Fibroblast of pulmonary artery (primary cell): ENCODE measurements around the gene SPSB4.

Experiments used
- DNase-seq: peaks from one replicate; pipeline ENCODE4 v3.0.0-alpha.2; 2010; ENCODE audit warnings: low read depth
- H3K4me3 ChIP-seq: replicated peaks from 2 replicates; pipeline ENCODE4 v1.5.1; 2011; ENCODE audit warnings: low read depth, mild to moderate bottlenecking, control low read depth, low read length, moderate library complexity
- CTCF ChIP-seq: IDR thresholded peaks from 2 replicates; pipeline ENCODE4 v1.5.1; 2011; ENCODE audit warnings: mild to moderate bottlenecking, control low read depth, low read length, inconsistent platforms; ENCODE audit errors: missing control alignments

The SPSB4 gene

GRCh38 chr3:141055136-141055535 is 4.0 kb downstream of the SPSB4 start:
- no peak for TF ChIP-seq CTCF
- no peak overlapping the region for H3K4me3 ChIP-seq
- no peak for DNase-seq

- no peak for DNase-seq
- no peak overlapping the region for H3K4me3 ChIP-seq
- no peak for TF ChIP-seq CTCF
Observed at GRCh38 chr3:141055536-141056445, 4.6 kb downstream of the SPSB4 start.

DNA sequence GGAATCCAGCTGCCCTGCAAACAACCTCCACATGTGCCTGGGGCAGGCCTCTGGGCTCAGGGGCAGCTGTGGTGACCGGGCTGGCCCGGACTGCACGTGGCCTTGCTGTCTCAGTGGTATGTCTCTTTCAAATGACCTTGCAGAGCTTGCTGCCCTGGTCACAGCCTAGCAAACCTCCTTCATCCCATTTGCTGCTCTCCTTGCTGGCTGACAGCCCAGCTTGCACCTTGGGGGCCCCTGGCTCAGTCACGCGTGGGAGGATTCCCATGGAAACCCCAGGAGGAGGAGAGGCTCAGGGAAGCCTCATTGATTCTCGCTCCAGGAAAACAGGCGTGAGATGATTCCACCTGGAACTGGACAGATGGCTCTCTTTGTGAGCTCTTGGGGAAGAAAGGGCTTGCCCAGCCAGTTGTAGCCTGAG is 5.6 kb downstream of the SPSB4 start:
- no peak overlapping the region for H3K4me3 ChIP-seq
- DNase-seq = no peak
- TF ChIP-seq CTCF = no peak

DNA sequence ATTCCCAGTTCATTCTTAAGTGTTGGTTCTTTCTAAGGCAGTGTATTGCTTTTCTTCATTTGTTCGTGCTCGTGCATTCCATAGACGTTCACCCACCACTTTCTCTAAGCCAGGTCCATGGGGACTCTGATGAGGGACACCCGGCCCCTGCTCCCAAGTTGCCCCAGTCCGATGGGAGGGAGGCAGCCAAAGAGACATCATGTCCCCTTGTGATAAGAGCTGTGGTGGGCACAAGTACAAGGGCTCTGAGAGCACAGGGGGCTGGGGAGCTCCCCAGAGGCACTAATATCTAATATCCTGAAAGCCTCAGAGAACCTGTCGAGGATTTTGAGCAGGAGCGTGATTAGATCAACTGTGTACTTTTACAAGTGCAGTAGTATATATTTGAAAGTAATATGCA is 6.3 kb downstream of the SPSB4 start:
- no peak overlapping the region for H3K4me3 ChIP-seq
- TF ChIP-seq CTCF = no peak
- no peak for DNase-seq

DNA sequence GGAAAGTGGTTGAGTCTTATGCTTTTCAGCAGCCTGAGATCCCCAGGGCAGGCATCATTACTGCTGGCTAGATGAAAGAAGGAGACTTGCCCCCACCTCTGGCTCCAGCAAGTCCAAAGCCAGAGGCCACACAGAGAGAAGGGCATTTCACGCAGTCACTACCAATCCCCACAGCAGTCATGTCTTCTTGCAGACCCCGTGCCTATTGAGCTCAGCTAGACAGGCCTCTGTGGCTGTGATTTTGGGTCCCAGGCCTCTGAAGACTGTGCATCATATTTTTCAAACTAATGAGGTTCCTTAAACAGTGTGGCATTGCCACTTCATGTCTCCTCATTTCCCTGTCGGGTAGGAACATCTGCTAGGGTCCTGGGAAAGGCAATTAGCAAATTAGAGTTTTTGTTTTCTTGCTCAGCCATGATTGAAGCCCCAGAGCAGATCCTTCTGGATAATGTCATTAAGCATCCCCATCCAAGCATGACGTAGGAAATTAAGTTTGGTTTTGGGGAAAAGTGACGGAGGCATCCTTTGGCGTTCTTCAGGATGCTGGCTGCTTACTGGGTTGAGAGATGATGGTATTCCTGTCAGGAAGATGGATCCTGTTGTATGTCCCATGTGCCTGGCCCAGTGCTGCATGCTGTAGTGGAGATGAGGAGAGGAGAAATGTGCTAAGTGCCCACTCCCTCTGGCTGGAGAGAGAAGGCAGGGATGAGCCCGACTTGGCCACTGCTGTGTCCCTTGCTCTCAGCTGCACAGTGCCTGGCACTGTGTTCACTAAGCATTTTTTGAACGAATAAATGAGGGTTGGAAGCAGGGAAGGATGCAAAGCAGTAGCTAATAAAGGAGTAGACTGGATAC is 7.0 kb downstream of the SPSB4 start:
- no peak for TF ChIP-seq CTCF
- no peak for DNase-seq
- H3K4me3 ChIP-seq = no peak overlapping the region

- DNase-seq = no peak
- H3K4me3 ChIP-seq = no peak overlapping the region
- no peak for TF ChIP-seq CTCF
Observed at GRCh38 chr3:141058996-141059395, 7.8 kb downstream of the SPSB4 start.
